ENCODE measurements around the gene TRIM17.

Gene TRIM17

DNA sequence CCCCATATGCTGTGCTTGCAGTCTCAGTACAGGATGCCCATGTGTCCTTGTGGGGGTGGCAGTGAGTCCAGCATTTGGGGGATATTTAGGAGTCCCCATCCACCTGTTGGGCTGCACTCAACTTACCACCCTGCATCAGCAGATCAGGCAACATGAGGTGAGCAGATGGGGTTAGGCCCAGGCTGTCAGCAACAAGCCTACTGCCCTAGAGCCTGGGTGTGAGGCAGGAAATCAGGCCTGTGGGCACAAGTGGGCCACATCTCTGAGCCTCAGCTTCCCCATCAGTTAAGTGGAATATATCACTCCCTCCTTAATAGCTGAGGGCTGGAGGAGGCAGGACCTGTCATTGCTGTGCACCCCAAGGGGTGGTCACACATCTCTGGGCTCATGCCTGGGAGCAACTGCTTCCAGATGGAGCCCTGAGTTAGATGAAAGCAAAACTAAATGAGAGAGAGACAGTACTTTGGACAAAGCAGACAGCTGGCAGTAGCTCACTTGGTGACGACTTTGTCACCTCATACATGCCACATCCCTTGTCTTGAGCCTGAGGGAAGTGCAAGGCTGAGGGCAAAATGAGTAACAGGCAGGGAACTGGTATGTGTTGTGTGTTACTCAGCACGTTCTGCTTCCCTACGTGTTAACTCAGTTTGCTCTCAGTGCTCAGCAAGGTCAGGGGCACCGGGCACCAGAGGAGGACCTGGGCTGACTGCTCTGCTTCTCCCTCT, 58.5 kb downstream of the TRIM17 start:
- no peak for DNase-seq
